A673 (cell line): ENCODE results near the gene WDHD1. TPM values are rescaled to one million over a fixed set of nuclear protein-coding genes. Genes with fewer than 3 reads are reported as not detected.

Source experiments
- BruUV-seq: library from RNA; stranded (reverse); fragments of 400-500 nt; replicated peaks from 2 replicates; lab custom pipeline; 2021; lab: Mats Ljungman, UMichigan
- CTCF ChIA-PET: fragments of 300-600 bp; sonication (Branson Sonifier 250); formaldehyde crosslinking; loops from one replicate; lab custom pipeline; 2022; ENCODE audit warnings: antibody characterized with exemption; lab: Charles Lee
- POLR2A ChIA-PET: fragments of 300-600 bp; sonication (Branson Sonifier 250); formaldehyde crosslinking; loops from one replicate; lab custom pipeline; 2022; ENCODE audit warnings: antibody characterized with exemption; ENCODE audit not compliant: low non-redundant PET; lab: Charles Lee
- DNase-seq: peaks from one replicate; pipeline ENCODE4 v3.0.0-alpha.2; 2015; ENCODE audit warnings: low spot score
- H3K27ac ChIP-seq: fragments of 200-600 bp; sonication (generic); 2 replicates; pipeline ENCODE4 v1.5.1; 2016; ENCODE audit warnings: mixed run types, low read depth, mild to moderate bottlenecking, mixed read lengths, antibody characterized with exemption, low read length; ENCODE audit not compliant: poor library complexity, severe bottlenecking
- H3K27me3 ChIP-seq: fragments of 200-600 bp; sonication (generic); replicated peaks from 2 replicates; pipeline ENCODE4 v1.6.1; 2017; ENCODE audit warnings: mixed run types, low read depth, mild to moderate bottlenecking, mixed read lengths, antibody characterized with exemption, low read length; ENCODE audit not compliant: insufficient read depth, poor library complexity
- H3K36me3 ChIP-seq: fragments of 200-600 bp; sonication (generic); 2 replicates; pipeline ENCODE4 v1.6.1; 2016; ENCODE audit warnings: mixed run types, mild to moderate bottlenecking, mixed read lengths, antibody characterized with exemption, low read length; ENCODE audit not compliant: insufficient read depth, poor library complexity, severe bottlenecking
- H3K4me1 ChIP-seq: fragments of 200-600 bp; sonication (generic); 2 replicates; pipeline ENCODE4 v1.6.1; 2017; ENCODE audit warnings: mixed run types, mild to moderate bottlenecking, mixed read lengths, antibody characterized with exemption, low read length; ENCODE audit not compliant: insufficient read depth, poor library complexity, severe bottlenecking
- H3K4me3 ChIP-seq: fragments of 200-600 bp; sonication (generic); 2 replicates; pipeline ENCODE4 v1.5.1; 2016; ENCODE audit warnings: low read depth, mixed run types, mild to moderate bottlenecking, mixed read lengths, low read length; ENCODE audit not compliant: poor library complexity, severe bottlenecking
- H3K9me3 ChIP-seq: fragments of 200-600 bp; sonication (generic); 2 replicates; pipeline ENCODE4 v1.6.1; 2016; ENCODE audit warnings: mixed run types, low read depth, mild to moderate bottlenecking, mixed read lengths, antibody characterized with exemption, low read length; ENCODE audit not compliant: poor library complexity, severe bottlenecking
- CTCF ChIP-seq: fragments of 300-800, 200-600 bp; sonication (generic); conservative IDR thresholded peaks from 2 replicates; pipeline ENCODE4 v1.5.1; 2017; ENCODE audit warnings: low read depth, mild to moderate bottlenecking, antibody characterized with exemption, low read length, moderate library complexity, mixed read lengths
- EZH2 ChIP-seq: fragments of 200-600 bp; sonication (generic); IDR thresholded peaks from 2 replicates; pipeline ENCODE4 v1.6.1; 2017; ENCODE audit warnings: borderline replicate concordance, low read depth, mild to moderate bottlenecking, mixed read lengths, antibody characterized with exemption, low read length; ENCODE audit not compliant: poor library complexity, severe bottlenecking
- intact Hi-C: fragments of 100-400 bp; cut with micrococcal nuclease; formaldehyde crosslinking; loops from one replicate; pipeline ENCODE4 v1.10.0; 2022; ENCODE audit not compliant: unreplicated experiment
- total RNA-seq: library from RNA; stranded (reverse); gene quantifications from 2 replicates; pipeline ENCODE4 v1.2.3, GENCODE V29; 2021

The WDHD1 gene
- total RNA-seq, 1 experiment from 2014 or later = 52.7 TPM

DNA sequence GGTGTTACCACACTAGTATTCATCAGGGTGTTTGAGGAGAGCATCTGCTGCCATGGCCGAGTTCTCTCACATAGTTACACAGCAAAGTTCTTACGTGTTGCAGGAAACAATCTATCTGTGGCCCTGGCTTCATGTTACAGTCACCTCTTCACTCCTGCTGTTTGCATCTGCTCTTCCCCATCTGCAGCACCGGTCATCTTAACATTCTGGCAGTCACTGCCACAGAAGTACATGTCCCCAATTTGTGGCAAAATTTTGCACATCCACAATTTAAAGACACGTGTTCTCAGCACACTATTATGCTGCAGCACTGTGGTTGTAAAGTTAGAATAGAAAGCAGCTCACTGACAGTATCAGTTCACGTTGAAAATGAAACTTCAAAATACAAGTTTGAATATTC lies 47.8 kb upstream of the WDHD1 start:
- peaks cover 30% of the 10 kb centered on the region for H3K4me1 ChIP-seq
- intact Hi-C loops = no loop called here
- no peak overlapping the region for H3K4me3 ChIP-seq
- TF ChIP-seq CTCF (no peak), EZH2 (no peak)
- H3K9me3 ChIP-seq = no peaks in the 10 kb centered on the region
- no peaks in the 10 kb centered on the region for H3K27me3 ChIP-seq
- BruUV-seq = no TSS peak
- DNase-seq = no peak
- ChIA-PET POLR2A (no interaction called here), CTCF (no interaction called here)
- no peak overlapping the region for H3K27ac ChIP-seq
- H3K36me3 ChIP-seq = peaks cover 4% of the 10 kb centered on the region

GRCh38 chr14:55073856-55074255 lies 47.0 kb upstream of the WDHD1 start:
- intact Hi-C loops = no loop called here
- Histone ChIP-seq H3K36me3 (peaks cover 7% of the 10 kb centered on the region), H3K4me3 (no peak overlapping the region), H3K27me3 (no peaks in the 10 kb centered on the region), H3K27ac (no peak overlapping the region), H3K9me3 (no peaks in the 10 kb centered on the region), H3K4me1 (peaks cover 30% of the 10 kb centered on the region)
- TF ChIP-seq EZH2 (no peak), CTCF (no peak)
- CTCF ChIA-PET = no interaction called here
- no TSS peak for BruUV-seq
- POLR2A ChIA-PET = no interaction called here
- peak; percentile 53 for DNase-seq

- no peak overlapping the region for H3K27ac ChIP-seq
- peaks cover 30% of the 10 kb centered on the region for H3K4me1 ChIP-seq
- no peaks in the 10 kb centered on the region for H3K9me3 ChIP-seq
- no peak for DNase-seq
- no peak overlapping the region for H3K4me3 ChIP-seq
- ChIA-PET POLR2A (no interaction called here), CTCF (interaction anchor here (0.5 kb wide), 1 partner anchor 590 kb away, joined by 6 read pairs; no protein-coding TSS in a partner anchor)
- no TSS peak for BruUV-seq
- intact Hi-C loops = no loop called here
- TF ChIP-seq CTCF = no peak
- no peak for TF ChIP-seq EZH2
- H3K36me3 ChIP-seq = peaks cover 7% of the 10 kb centered on the region
- no peaks in the 10 kb centered on the region for H3K27me3 ChIP-seq
These were observed 45.2 kb upstream of the WDHD1 start for GRCh38 chr14:55071870-55072640.
